Type B pancreatic cell (in vitro differentiated cells): ENCODE results near the gene KCNAB1. TPM values are rescaled to one million over a fixed set of nuclear protein-coding genes. Genes with fewer than 3 reads are reported as not detected.

Experiments
- DNase-seq: peaks from one replicate; pipeline ENCODE4 v3.0.0; 2021; ENCODE audit warnings: mixed read lengths; ENCODE audit not compliant: unreplicated experiment; ENCODE audit errors: extremely low spot score
- H3K27ac Mint-ChIP-seq: 2 replicates; pipeline ENCODE4 v1.8.0; 2021; ENCODE audit warnings: mild to moderate bottlenecking, mixed read lengths
- H3K27me3 Mint-ChIP-seq: 2 replicates; pipeline ENCODE4 v1.8.0; 2021; ENCODE audit warnings: mixed read lengths
- H3K36me3 Mint-ChIP-seq: 2 replicates; pipeline ENCODE4 v1.8.0; 2021; ENCODE audit warnings: mixed read lengths
- H3K4me1 Mint-ChIP-seq: one replicate; pipeline ENCODE4 v1.8.0; 2021; ENCODE audit warnings: mixed read lengths; ENCODE audit not compliant: unreplicated experiment
- H3K4me3 Mint-ChIP-seq: 2 replicates; pipeline ENCODE4 v1.8.0; 2021; ENCODE audit warnings: mild to moderate bottlenecking, mixed read lengths
- H3K9me3 Mint-ChIP-seq: 2 replicates; pipeline ENCODE4 v1.8.0; 2021; ENCODE audit warnings: mixed read lengths
- CTCF ChIP-seq: fragments of 200-600 bp; sonication (generic); conservative IDR thresholded peaks from 2 replicates; pipeline ENCODE4 v1.5.0; 2021; ENCODE audit warnings: antibody characterized with exemption, mild to moderate bottlenecking
- total RNA-seq: library from RNA; stranded (reverse); gene quantifications from 2 replicates; pipeline ENCODE4 v1.2.1, GENCODE V29; 2021; ENCODE audit warnings: low replicate concordance

Gene KCNAB1
- total RNA-seq, 1 donor from 2014 or later = 6.1 TPM

- DNase-seq = no peak
- peak overlapping the region; percentile 29 for H3K27ac Mint-ChIP-seq
- TF ChIP-seq CTCF = peak; percentile 93
- H3K9me3 Mint-ChIP-seq = peaks cover 4% of the 10 kb centered on the region
- peaks cover 2% of the 10 kb centered on the region for H3K36me3 Mint-ChIP-seq
- no peak overlapping the region for H3K4me3 Mint-ChIP-seq
- H3K4me1 Mint-ChIP-seq = peaks cover 31% of the 10 kb centered on the region
- H3K27me3 Mint-ChIP-seq = peaks cover 3% of the 10 kb centered on the region
Measured at GRCh38 chr3:156150434-156151066, 30.2 kb downstream of the KCNAB1 start.

- H3K27ac Mint-ChIP-seq = no peak overlapping the region
- H3K4me3 Mint-ChIP-seq = no peak overlapping the region
- peak; percentile 93 for TF ChIP-seq CTCF
- peak; percentile 74 for DNase-seq
- H3K27me3 Mint-ChIP-seq = peaks cover 3% of the 10 kb centered on the region
- H3K9me3 Mint-ChIP-seq = peaks cover 4% of the 10 kb centered on the region
- H3K4me1 Mint-ChIP-seq = peaks cover 31% of the 10 kb centered on the region
- peaks cover 3% of the 10 kb centered on the region for H3K36me3 Mint-ChIP-seq
Measured at GRCh38 chr3:156151824-156152428, 31.5 kb downstream of the KCNAB1 start.

- H3K9me3 Mint-ChIP-seq = peaks cover 2% of the 10 kb centered on the region
- peaks cover 24% of the 10 kb centered on the region for H3K4me1 Mint-ChIP-seq
- H3K27me3 Mint-ChIP-seq = no peaks in the 10 kb centered on the region
- H3K4me3 Mint-ChIP-seq = no peak overlapping the region
- DNase-seq = no peak
- TF ChIP-seq CTCF = no peak
- no peak overlapping the region for H3K27ac Mint-ChIP-seq
- H3K36me3 Mint-ChIP-seq = peaks cover 3% of the 10 kb centered on the region
Measured at GRCh38 chr3:156158656-156159295, 38.4 kb downstream of the KCNAB1 start.

- peaks cover 32% of the 10 kb centered on the region for H3K4me1 Mint-ChIP-seq
Measured at GRCh38 chr3:156160647-156161046, 40.3 kb downstream of the KCNAB1 start.

GRCh38 chr3:156161172-156161571 lies 40.8 kb downstream of the KCNAB1 start:
- H3K4me3 Mint-ChIP-seq = peak overlapping the region; percentile 35
- no peaks in the 10 kb centered on the region for H3K27me3 Mint-ChIP-seq
- H3K36me3 Mint-ChIP-seq = no peaks in the 10 kb centered on the region
- DNase-seq = no peak
- peaks cover 8% of the 10 kb centered on the region for H3K9me3 Mint-ChIP-seq
- peak overlapping the region; percentile 43 for H3K27ac Mint-ChIP-seq
- H3K4me1 Mint-ChIP-seq = peaks cover 32% of the 10 kb centered on the region
- TF ChIP-seq CTCF = no peak

More at GRCh38 chr3:156160647-156161046, 40.3 kb downstream of the KCNAB1 start:
- H3K27me3 Mint-ChIP-seq = no peaks in the 10 kb centered on the region
- DNase-seq = no peak
- no peak for TF ChIP-seq CTCF
- peaks cover under 1% of the 10 kb centered on the region for H3K36me3 Mint-ChIP-seq
- H3K9me3 Mint-ChIP-seq = peaks cover 8% of the 10 kb centered on the region
- peak overlapping the region; percentile 43 for H3K27ac Mint-ChIP-seq
- peak overlapping the region; percentile 64 for H3K4me3 Mint-ChIP-seq
